Psoas muscle (tissue), 8 donors: ENCODE results near the gene ME1. TPM values are rescaled to one million over a fixed set of nuclear protein-coding genes. Genes with fewer than 3 reads are reported as not detected.

Experiments used
- ATAC-seq, 4 donors: fragments of 200-7000 bp; cut with Tn5 transposase; one replicate each; pipeline ENCODE4 v1.9.1; 2020; ENCODE audit warnings: moderate library complexity in 3 of 4, mild to moderate bottlenecking in 2 of 4
- DNase-seq, 2 donors: peaks; one replicate each; pipeline ENCODE4 v3.0.0-alpha.2; 2020
- H3K27ac ChIP-seq: fragments of 200-600 bp; one replicate; pipeline ENCODE4 v1.8.0; 2022
- H3K27me3 ChIP-seq, 3 donors: fragments of 200-600 bp in 1 of 3; one replicate each; pipeline versions ENCODE4 v1.6.1 to v1.8.0; 2013 to 2022; ENCODE audit warnings: low read length in 2 of 3, mild to moderate bottlenecking in 2 of 3, moderate library complexity in 1 of 3; ENCODE audit not compliant: insufficient read depth in 3 of 3
- H3K36me3 ChIP-seq, 2 donors: fragments of 200-600 bp in 1 of 2; one replicate each; pipeline versions ENCODE4 v1.6.1 to v1.8.0; 2013 to 2022; ENCODE audit warnings: low read depth in 1 of 2, mild to moderate bottlenecking in 1 of 2, moderate library complexity in 1 of 2; ENCODE audit not compliant: insufficient read depth in 1 of 2
- H3K4me1 ChIP-seq: fragments of 200-600 bp; one replicate; pipeline ENCODE4 v1.8.0; 2022
- H3K4me3 ChIP-seq: fragments of 200-600 bp; one replicate; pipeline ENCODE4 v1.8.0; 2022; ENCODE audit warnings: mild to moderate bottlenecking
- H3K9me3 ChIP-seq: fragments of 200-600 bp; one replicate; pipeline ENCODE4 v1.8.0; 2022
- CTCF ChIP-seq: fragments of 200-600 bp; IDR thresholded peaks from one replicate; pipeline ENCODE4 v1.8.0; 2022; ENCODE audit warnings: antibody characterized with exemption
- WGBS, 3 donors: extraction: QIAGEN DNeasy Blood & Tissue Kit; methylation state at CpG; one replicate each; pipeline versions ENCODE4 v1.1.6 to v1.1.7; 2013; 5-methylcytosine and 5-hydroxymethylcytosine counted together
- intact Hi-C, 2 donors: fragments of 100-400 bp; cut with DNase I; formaldehyde crosslinking; loops; one replicate each; pipeline versions ENCODE4 v1.11.0 to v1.14.2; 2022
- long read RNA-seq, 2 donors: library from polyadenylated mRNA; unstranded; transcript quantifications; one replicate each; pipeline ENCODE4 v2.0.0, GENCODE V29; 2021
- polyA plus RNA-seq, 3 donors: library from polyadenylated mRNA; stranded (reverse); fragments of 200-250 nt; gene quantifications; one replicate each; pipeline ENCODE4 v1.2.3, GENCODE V29; 2013
- total RNA-seq, 4 donors: library from RNA; stranded (reverse); fragmentation: NEBNext Ultra II Directional in 2 of 4; extraction: Animal tissue kit (Norgen Biotek cat#: 25700) in 2 of 4; gene quantifications; one replicate each; pipeline versions ENCODE4 v1.2.1 to v1.2.4, GENCODE V29; 2021 to 2023
- donor health status: healthy with polysubstance abuse.
- donor health status: DM: no; HTN: no; CAD: no; lungs with moderate emphysema.
- donor health status: Bipolar disorder and iron deficiency.
- donor health status: healthy.
- donor health status: DM: yes; HTN: yes; CAD: no.
- donor health status: DM: no; HTN: no; CAD: no.
- donor health status: DM: no; HTN: no; CAD: no.
- donor health status: DM: yes; HTN: yes; CAD: no.

ME1 gene
- total RNA-seq (10 to 100 TPM; 33.2 to 52.2 (median 35.9) TPM), polyA plus RNA-seq (10 to 100 TPM; 13.5 to 28.1 (median 15.5) TPM)
- long read RNA-seq, donor 1, transcript ME1-201 (14 exons, 3,371 nt), result major isoform, 77 of 85 reads
- long read RNA-seq, donor 1, partial matches to known transcripts, result 5 of 85 reads
- long read RNA-seq, donor 1, other reads (novel, unspliced or antisense), result 3 of 85 reads
- long read RNA-seq, donor 2, transcript ME1-201 (14 exons, 3,371 nt), result major isoform, 77 of 90 reads
- long read RNA-seq, donor 2, partial matches to known transcripts, result 3 of 90 reads
- long read RNA-seq, donor 2, other reads (novel, unspliced or antisense), result 10 of 90 reads

- intact Hi-C loops, result no loop called here
- Histone ChIP-seq H3K27me3 (no peaks in the 10 kb centered on the region), H3K4me1 (peaks cover 10% of the 10 kb centered on the region), H3K36me3 (no peaks in the 10 kb centered on the region), H3K4me3 (peak within 1 kb of the TSS; percentile 89), H3K27ac (peak within 1 kb of the TSS; percentile 82), H3K9me3 (no peaks in the 10 kb centered on the region)
- DNase-seq (peak; percentile 87 to 93), ATAC-seq (peak; percentile 93 to 96 (median 94))
- WGBS, 3 donors, result 10 to 13% (median 12%) methylated on average over 74 of the region's 74 CpGs
- TF ChIP-seq CTCF, result no peak
Observed at GRCh38 chr6:83430611-83431544, at the start of gene ME1. TSS of gene ME1 (minus strand) at chr6:83431051. CDS start at chr6:83430954, 97 bp downstream.

GRCh38 chr6:83480470-83480869 lies 49.6 kb upstream of the ME1 start:
- Histone ChIP-seq H3K27me3 (no peaks in the 10 kb centered on the region), H3K36me3 (no peaks in the 10 kb centered on the region), H3K4me1 (no peaks in the 10 kb centered on the region), H3K9me3 (no peaks in the 10 kb centered on the region), H3K4me3 (no peak overlapping the region), H3K27ac (no peak overlapping the region)
- no peak for TF ChIP-seq CTCF
- DNase-seq (no peak), ATAC-seq (no peak)
- WGBS, 3 donors, result 89 to 100% (median 100%) methylated on average over 1 of the region's 1 CpG
- intact Hi-C loops, result no loop called here

GRCh38 chr6:83479389-83479788 lies 48.5 kb upstream of the ME1 start:
- Histone ChIP-seq H3K4me3 (no peak overlapping the region), H3K36me3 (no peaks in the 10 kb centered on the region), H3K9me3 (no peaks in the 10 kb centered on the region), H3K4me1 (no peaks in the 10 kb centered on the region), H3K27me3 (no peaks in the 10 kb centered on the region), H3K27ac (no peak overlapping the region)
- ATAC-seq, result no peak
- no peak for DNase-seq
- no peak for TF ChIP-seq CTCF
- 68 to 83% (median 69%) methylated on average over 1 of the region's 1 CpG for WGBS, 3 donors
- intact Hi-C loops, result loop anchor here in 1 of 2 donors (10.0 kb wide), 1 partner anchor 55 kb away; no protein-coding TSS in a partner anchor

- DNase-seq (no peak), ATAC-seq (no peak)
- Histone ChIP-seq H3K36me3 (no peaks in the 10 kb centered on the region), H3K4me3 (no peak overlapping the region), H3K9me3 (no peaks in the 10 kb centered on the region), H3K27ac (no peak overlapping the region), H3K4me1 (no peaks in the 10 kb centered on the region), H3K27me3 (no peaks in the 10 kb centered on the region)
- TF ChIP-seq CTCF, result no peak
- intact Hi-C loops, result loop anchor here in 1 of 2 donors (10.0 kb wide), 1 partner anchor 52 kb away; no protein-coding TSS in a partner anchor
- WGBS, 3 donors, result 90 to 97% (median 94%) methylated on average over 1 of the region's 1 CpG
Observed at GRCh38 chr6:83476971-83477370, 46.1 kb upstream of the ME1 start.
